ENCODE results near the gene POU2AF2.

GRCh38 chr11:111225881-111226280 is 19.6 kb upstream of the POU2AF2 start:
- TF ChIP-seq LEF1 (IDR thresholded peaks at IDR 0.05; ENCODE audit: borderline replicate concordance) (no peak), NFRKB (IDR thresholded peaks at IDR 0.05) (no peak), FOXK2 (IDR thresholded peaks at IDR 0.05) (no peak), ZNF384 (IDR thresholded peaks at IDR 0.05) (no peak), BHLHE40 (IDR thresholded peaks at IDR 0.05; ENCODE audit: borderline replicate concordance) (no peak)
